ENCODE results near the gene MCM9.

The MCM9 gene

GRCh38 chr6:118893807-118894424, 41.0 kb downstream of the MCM9 start, which contains the start of gene ASF1A:
TSS of gene ASF1A (plus strand) at chr6:118894152. CDS start at chr6:118894414, 262 bp downstream.
- peak; percentile 67 for TF ChIP-seq CTCF (IDR thresholded peaks at IDR 0.05; ENCODE audit: low read depth, low read length, missing control alignments)
- in situ Hi-C loops (cut with HindIII; ENCODE audit: low sequenced_read_pairs) = no loop called here
- peak; percentile 98 for DNase-seq (ENCODE audit: low read depth)
- peak within 1 kb of the TSS; percentile 81 for H3K4me3 ChIP-seq (ENCODE audit: low read depth, low read length)

- no peak for TF ChIP-seq CTCF (IDR thresholded peaks at IDR 0.05; ENCODE audit: low read depth, low read length, missing control alignments)
- peak overlapping the region; percentile 81 for H3K4me3 ChIP-seq (ENCODE audit: low read depth, low read length)
- DNase-seq (ENCODE audit: low read depth) = no peak
- in situ Hi-C loops (cut with HindIII; ENCODE audit: low sequenced_read_pairs) = no loop called here
These were observed 41.7 kb downstream of the MCM9 start for GRCh38 chr6:118893064-118893806.

- in situ Hi-C loops (cut with HindIII; ENCODE audit: low sequenced_read_pairs) = no loop called here
- DNase-seq (ENCODE audit: low read depth) = no peak
- H3K4me3 ChIP-seq (ENCODE audit: low read depth, low read length) = peak overlapping the region; percentile 81
- TF ChIP-seq CTCF (IDR thresholded peaks at IDR 0.05; ENCODE audit: low read depth, low read length, missing control alignments) = no peak
These were observed 42.5 kb downstream of the MCM9 start for GRCh38 chr6:118892355-118892991.

- no peak for TF ChIP-seq CTCF (IDR thresholded peaks at IDR 0.05; ENCODE audit: low read depth, low read length, missing control alignments)
- in situ Hi-C loops (cut with HindIII; ENCODE audit: low sequenced_read_pairs) = no loop called here
- H3K4me3 ChIP-seq (ENCODE audit: low read depth, low read length) = no peak overlapping the region
- DNase-seq (ENCODE audit: low read depth) = no peak
These were observed 43.8 kb downstream of the MCM9 start for GRCh38 chr6:118890997-118891790.

- H3K4me3 ChIP-seq (ENCODE audit: low read depth, low read length) = no peak overlapping the region
- in situ Hi-C loops (cut with HindIII; ENCODE audit: low sequenced_read_pairs) = no loop called here
- no peak for DNase-seq (ENCODE audit: low read depth)
- no peak for TF ChIP-seq CTCF (IDR thresholded peaks at IDR 0.05; ENCODE audit: low read depth, low read length, missing control alignments)
These were observed 45.8 kb downstream of the MCM9 start for GRCh38 chr6:118889163-118889562.

GRCh38 chr6:118886641-118887040, 48.3 kb downstream of the MCM9 start:
- DNase-seq (ENCODE audit: low read depth) = no peak
- no peak overlapping the region for H3K4me3 ChIP-seq (ENCODE audit: low read depth, low read length)
- in situ Hi-C loops (cut with HindIII; ENCODE audit: low sequenced_read_pairs) = no loop called here
- no peak for TF ChIP-seq CTCF (IDR thresholded peaks at IDR 0.05; ENCODE audit: low read depth, low read length, missing control alignments)

Measured in astrocyte of the cerebellum (primary cell).